Liver (tissue), 9 donors: ENCODE results near the gene C2. TPM values are rescaled to one million over a fixed set of nuclear protein-coding genes. Genes with fewer than 3 reads are reported as not detected.

Experiments
- DNase-seq: peaks from one replicate; pipeline ENCODE4 v3.0.0-alpha.2; 2017; ENCODE audit warnings: low spot score
- H3K27ac ChIP-seq, 2 donors: one replicate each; pipeline ENCODE4 v1.7.0; 2013; ENCODE audit warnings: inconsistent platforms in 2 of 2, low read length in 2 of 2, control low read depth in 1 of 2, low read depth in 1 of 2, mild to moderate bottlenecking in 1 of 2
- H3K27me3 ChIP-seq, 4 donors: one replicate each; pipeline versions ENCODE4 v1.6.1 to v1.7.0; 2013; ENCODE audit warnings: low read length in 3 of 4, inconsistent platforms in 1 of 4, mild to moderate bottlenecking in 1 of 4, moderate library complexity in 1 of 4; ENCODE audit not compliant: control insufficient read depth in 4 of 4, insufficient read depth in 4 of 4
- H3K36me3 ChIP-seq, 4 donors: one replicate each; pipeline versions ENCODE4 v1.6.1 to v1.7.0; 2013; ENCODE audit warnings: low read length in 3 of 4, mild to moderate bottlenecking in 3 of 4, low read depth in 1 of 4, moderate library complexity in 1 of 4; ENCODE audit not compliant: control insufficient read depth in 4 of 4, insufficient read depth in 3 of 4
- H3K4me1 ChIP-seq, 4 donors: one replicate each; pipeline versions ENCODE4 v1.6.1 to v1.7.0; 2013; ENCODE audit warnings: low read length in 3 of 4, mild to moderate bottlenecking in 3 of 4, moderate library complexity in 1 of 4; ENCODE audit not compliant: control insufficient read depth in 4 of 4, insufficient read depth in 4 of 4
- H3K4me3 ChIP-seq, 3 donors: one replicate each; pipeline versions ENCODE4 v1.6.1 to v1.7.0; 2013; ENCODE audit warnings: low read length in 3 of 3, control low read depth in 1 of 3, low read depth in 1 of 3, mild to moderate bottlenecking in 1 of 3
- H3K9ac ChIP-seq, 2 donors: one replicate each; pipeline ENCODE4 v1.7.0; 2013; ENCODE audit warnings: low read length in 2 of 2, mild to moderate bottlenecking in 2 of 2, moderate library complexity in 2 of 2, control low read depth in 1 of 2, low read depth in 1 of 2
- H3K9me3 ChIP-seq, 4 donors: one replicate each; pipeline versions ENCODE4 v1.6.1 to v1.7.0; 2013; ENCODE audit warnings: low read length in 3 of 4; ENCODE audit not compliant: control insufficient read depth in 4 of 4
- ATF3 ChIP-seq: IDR thresholded peaks from 2 replicates; pipeline ENCODE4 v1.6.1; 2016; ENCODE audit warnings: antibody characterized with exemption
- EGR1 ChIP-seq, 2 donors: IDR thresholded peaks; 2 replicates each; pipeline ENCODE4 v1.6.1; 2016 to 2018; ENCODE audit warnings: antibody characterized with exemption in 2 of 2, low read depth in 2 of 2
- FOXA1 ChIP-seq: IDR thresholded peaks from 2 replicates; pipeline ENCODE4 v1.6.1; 2016; ENCODE audit warnings: antibody characterized with exemption
- FOXA2 ChIP-seq: IDR thresholded peaks from 2 replicates; pipeline ENCODE4 v1.6.1; 2016; ENCODE audit warnings: antibody characterized with exemption
- GABPA ChIP-seq, 2 donors: IDR thresholded peaks in 1 of 2; conservative IDR thresholded peaks in 1 of 2; 2 replicates each; pipeline ENCODE4 v1.6.1; 2016; ENCODE audit warnings: antibody characterized with exemption in 2 of 2, mild to moderate bottlenecking in 1 of 2, moderate library complexity in 1 of 2
- HNF4A ChIP-seq, 2 donors: conservative IDR thresholded peaks; 2 replicates each; pipeline ENCODE4 v1.6.1; 2016; ENCODE audit warnings: antibody characterized with exemption in 2 of 2, mild to moderate bottlenecking in 2 of 2
- HNF4G ChIP-seq: IDR thresholded peaks from 2 replicates; pipeline ENCODE4 v1.6.1; 2016; ENCODE audit warnings: antibody characterized with exemption
- JUND ChIP-seq, 2 donors: IDR thresholded peaks; 2 replicates each; pipeline ENCODE4 v1.6.1; 2016; ENCODE audit warnings: antibody characterized with exemption in 2 of 2
- MAX ChIP-seq: IDR thresholded peaks from 2 replicates; pipeline ENCODE4 v1.6.1; 2016; ENCODE audit warnings: antibody characterized with exemption
- NR2F2 ChIP-seq: IDR thresholded peaks from 2 replicates; pipeline ENCODE4 v1.6.1; 2016; ENCODE audit warnings: antibody characterized with exemption
- RAD21 ChIP-seq, 2 donors: IDR thresholded peaks; 2 replicates each; pipeline ENCODE4 v1.6.1; 2016; ENCODE audit warnings: antibody characterized with exemption in 2 of 2, mild to moderate bottlenecking in 2 of 2
- RXRA ChIP-seq, 2 donors: IDR thresholded peaks; 2 replicates each; pipeline ENCODE4 v1.6.1; 2017 to 2018; ENCODE audit warnings: antibody characterized with exemption in 2 of 2, mild to moderate bottlenecking in 1 of 2
- SP1 ChIP-seq: IDR thresholded peaks from 2 replicates; pipeline ENCODE4 v1.6.1; 2018; ENCODE audit warnings: antibody characterized with exemption, mild to moderate bottlenecking
- TAF1 ChIP-seq: conservative IDR thresholded peaks from 2 replicates; pipeline ENCODE4 v1.6.1; 2016; ENCODE audit warnings: antibody characterized with exemption, mild to moderate bottlenecking
- YY1 ChIP-seq: IDR thresholded peaks from 2 replicates; pipeline ENCODE4 v1.6.1; 2016; ENCODE audit warnings: antibody characterized with exemption, mild to moderate bottlenecking
- ZBTB33 ChIP-seq: IDR thresholded peaks from 2 replicates; pipeline ENCODE4 v1.6.1; 2016; ENCODE audit warnings: antibody characterized with exemption
- WGBS: extraction: QIAGEN DNeasy Blood & Tissue Kit; methylation state at CpG from one replicate; pipeline ENCODE4 v1.1.7; 2013; 5-methylcytosine and 5-hydroxymethylcytosine counted together
- polyA plus RNA-seq, 2 donors: library from polyadenylated mRNA; stranded (reverse) in 1 of 2; unstranded in 1 of 2; fragments of 200-250 nt in 1 of 2; fragments of >200 nt in 1 of 2; fragmentation: Nextera tagmentation in 1 of 2; extraction: Ambion mirVana in 1 of 2; gene quantifications; one replicate each; pipeline versions ENCODE4 v1.2.1 to v1.2.3, GENCODE V29; 2013 to 2015
- total RNA-seq, 2 donors: library from RNA; depleted of rRNA; stranded (reverse); fragments of >200 nt; gene quantifications; one replicate each; pipeline ENCODE4 v1.2.3, GENCODE V29; 2014
- TF ChIP-seq, protein P1 (sequence below): fragments of 150-350 bp; IDR thresholded peaks from 2 replicates; pipeline ENCODE4 v1.5.1; 2017; ENCODE audit warnings: improper control_type of control experiment, low read depth, low read length; ENCODE audit not compliant: missing input control
- TF ChIP-seq, protein P2 (sequence below): IDR thresholded peaks from 2 replicates; pipeline ENCODE4 v1.6.1; 2016; ENCODE audit warnings: antibody characterized with exemption, mild to moderate bottlenecking
- donor health status: healthy.
- donor health status: healthy.
- donor health status: healthy.
- donor health status: healthy.
- donor health status: healthy.

Gene C2
- total and polyA plus RNA-seq, 4 donors = 212 to 522 (median 397) TPM

- 50% methylated on average over 5 of the region's 5 CpGs for WGBS
- Histone ChIP-seq H3K9ac (no peak overlapping the region), H3K27me3 (no peaks in the 10 kb centered on the region), H3K4me3 (no peak overlapping the region), H3K36me3 (peaks cover 8 to 77% (median 51%) of the 10 kb centered on the region in 4 donors), H3K4me1 (peaks cover 0 to 28% (median 16%) of the 10 kb centered on the region in 4 donors), H3K27ac (peak overlapping the region in 1 of 2 donors; percentile 19), H3K9me3 (no peaks in the 10 kb centered on the region)
- TF ChIP-seq GABPA (IDR thresholded peaks at IDR 0.05 in 1 of 2, conservative IDR thresholded peaks at IDR 0.05 in 1 of 2) (no peak), NR2F2 (no peak), TAF1 (no peak), FOXA1 (no peak), FOXA2 (no peak), RXRA (IDR thresholded peaks at IDR 0.05) (peak in 1 of 2 donors; percentile 26), JUND (IDR thresholded peaks at IDR 0.05) (no peak), RAD21 (IDR thresholded peaks at IDR 0.05) (peak; percentile 72 to 84), YY1 (no peak), ZBTB33 (no peak), EGR1 (IDR thresholded peaks at IDR 0.05; ENCODE audit: low read depth in 2 of 2) (no peak), HNF4A (conservative IDR thresholded peaks at IDR 0.05) (no peak), SP1 (no peak), ATF3 (no peak), HNF4G (no peak), MAX (no peak)
- TF ChIP-seq, protein P1, sequence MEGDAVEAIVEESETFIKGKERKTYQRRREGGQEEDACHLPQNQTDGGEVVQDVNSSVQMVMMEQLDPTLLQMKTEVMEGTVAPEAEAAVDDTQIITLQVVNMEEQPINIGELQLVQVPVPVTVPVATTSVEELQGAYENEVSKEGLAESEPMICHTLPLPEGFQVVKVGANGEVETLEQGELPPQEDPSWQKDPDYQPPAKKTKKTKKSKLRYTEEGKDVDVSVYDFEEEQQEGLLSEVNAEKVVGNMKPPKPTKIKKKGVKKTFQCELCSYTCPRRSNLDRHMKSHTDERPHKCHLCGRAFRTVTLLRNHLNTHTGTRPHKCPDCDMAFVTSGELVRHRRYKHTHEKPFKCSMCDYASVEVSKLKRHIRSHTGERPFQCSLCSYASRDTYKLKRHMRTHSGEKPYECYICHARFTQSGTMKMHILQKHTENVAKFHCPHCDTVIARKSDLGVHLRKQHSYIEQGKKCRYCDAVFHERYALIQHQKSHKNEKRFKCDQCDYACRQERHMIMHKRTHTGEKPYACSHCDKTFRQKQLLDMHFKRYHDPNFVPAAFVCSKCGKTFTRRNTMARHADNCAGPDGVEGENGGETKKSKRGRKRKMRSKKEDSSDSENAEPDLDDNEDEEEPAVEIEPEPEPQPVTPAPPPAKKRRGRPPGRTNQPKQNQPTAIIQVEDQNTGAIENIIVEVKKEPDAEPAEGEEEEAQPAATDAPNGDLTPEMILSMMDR = peak; percentile 65
- TF ChIP-seq, protein P2, sequence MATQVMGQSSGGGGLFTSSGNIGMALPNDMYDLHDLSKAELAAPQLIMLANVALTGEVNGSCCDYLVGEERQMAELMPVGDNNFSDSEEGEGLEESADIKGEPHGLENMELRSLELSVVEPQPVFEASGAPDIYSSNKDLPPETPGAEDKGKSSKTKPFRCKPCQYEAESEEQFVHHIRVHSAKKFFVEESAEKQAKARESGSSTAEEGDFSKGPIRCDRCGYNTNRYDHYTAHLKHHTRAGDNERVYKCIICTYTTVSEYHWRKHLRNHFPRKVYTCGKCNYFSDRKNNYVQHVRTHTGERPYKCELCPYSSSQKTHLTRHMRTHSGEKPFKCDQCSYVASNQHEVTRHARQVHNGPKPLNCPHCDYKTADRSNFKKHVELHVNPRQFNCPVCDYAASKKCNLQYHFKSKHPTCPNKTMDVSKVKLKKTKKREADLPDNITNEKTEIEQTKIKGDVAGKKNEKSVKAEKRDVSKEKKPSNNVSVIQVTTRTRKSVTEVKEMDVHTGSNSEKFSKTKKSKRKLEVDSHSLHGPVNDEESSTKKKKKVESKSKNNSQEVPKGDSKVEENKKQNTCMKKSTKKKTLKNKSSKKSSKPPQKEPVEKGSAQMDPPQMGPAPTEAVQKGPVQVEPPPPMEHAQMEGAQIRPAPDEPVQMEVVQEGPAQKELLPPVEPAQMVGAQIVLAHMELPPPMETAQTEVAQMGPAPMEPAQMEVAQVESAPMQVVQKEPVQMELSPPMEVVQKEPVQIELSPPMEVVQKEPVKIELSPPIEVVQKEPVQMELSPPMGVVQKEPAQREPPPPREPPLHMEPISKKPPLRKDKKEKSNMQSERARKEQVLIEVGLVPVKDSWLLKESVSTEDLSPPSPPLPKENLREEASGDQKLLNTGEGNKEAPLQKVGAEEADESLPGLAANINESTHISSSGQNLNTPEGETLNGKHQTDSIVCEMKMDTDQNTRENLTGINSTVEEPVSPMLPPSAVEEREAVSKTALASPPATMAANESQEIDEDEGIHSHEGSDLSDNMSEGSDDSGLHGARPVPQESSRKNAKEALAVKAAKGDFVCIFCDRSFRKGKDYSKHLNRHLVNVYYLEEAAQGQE = no peak
- peak; percentile 66 for DNase-seq
These were observed 24.8 kb downstream of the C2 start for GRCh38 chr6:31952140-31952805.
